Kidney epithelial cell (primary cell): ENCODE data around the gene LRP11. TPM values are rescaled to one million over a fixed set of nuclear protein-coding genes. Genes with fewer than 3 reads are reported as not detected.
"Not testable (repeated sequence)": the region's sequence is repeated elsewhere in the genome, so short reads cannot be mapped to it uniquely, and the experiment has no call there.

Experiments
- DNase-seq: peaks from one replicate; pipeline ENCODE4 v3.0.0-alpha.2; 2010; ENCODE audit warnings: low read depth
- H3K27me3 ChIP-seq: 2 replicates; pipeline ENCODE4 v1.6.0; 2011; ENCODE audit warnings: low read length; ENCODE audit not compliant: control insufficient read depth, insufficient read depth
- H3K36me3 ChIP-seq: 2 replicates; pipeline ENCODE4 v1.5.1; 2011; ENCODE audit warnings: low read length; ENCODE audit not compliant: control insufficient read depth, insufficient read depth
- H3K4me3 ChIP-seq: 2 replicates; pipeline ENCODE4 v1.5.1; 2011; ENCODE audit warnings: low read depth, mild to moderate bottlenecking, control low read depth, low read length
- total RNA-seq: library from RNA; depleted of rRNA; stranded (reverse); fragments of >200 nt; gene quantifications from 2 replicates; pipeline ENCODE4 v1.2.3, GENCODE V29; 2015
- TF ChIP-seq, protein P1 (sequence below): IDR thresholded peaks from 2 replicates; pipeline ENCODE4 v1.5.1; 2011; ENCODE audit warnings: mild to moderate bottlenecking, moderate library complexity, low read length, control low read depth, inconsistent platforms; ENCODE audit not compliant: insufficient read depth, poor library complexity, severe bottlenecking

LRP11 gene
- total RNA-seq, 1 donor from 2014 or later: 37.9 TPM

DNA sequence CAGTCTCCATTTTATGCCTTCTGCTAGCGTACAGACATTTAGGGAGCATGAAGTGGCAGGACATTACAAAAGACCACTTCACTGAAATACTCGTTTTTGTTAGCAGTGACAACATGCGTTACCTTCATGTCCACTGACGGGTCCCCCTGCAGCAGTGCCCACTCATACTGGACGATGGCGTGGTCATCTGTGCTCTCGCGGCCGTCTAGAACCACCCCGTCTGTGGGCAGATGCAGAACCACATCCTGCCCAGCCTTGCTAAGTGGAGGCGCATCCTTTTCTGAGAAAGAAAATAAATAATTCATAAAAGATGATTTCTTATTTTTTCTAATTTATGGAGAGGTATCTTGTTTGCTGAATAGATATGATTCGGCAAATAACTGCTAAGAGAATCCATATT, 11.3 kb downstream of the LRP11 start:
- no peaks in the 10 kb centered on the region for H3K27me3 ChIP-seq
- H3K36me3 ChIP-seq: peaks cover 1% of the 10 kb centered on the region
- no peak overlapping the region for H3K4me3 ChIP-seq
- TF ChIP-seq, protein P1, sequence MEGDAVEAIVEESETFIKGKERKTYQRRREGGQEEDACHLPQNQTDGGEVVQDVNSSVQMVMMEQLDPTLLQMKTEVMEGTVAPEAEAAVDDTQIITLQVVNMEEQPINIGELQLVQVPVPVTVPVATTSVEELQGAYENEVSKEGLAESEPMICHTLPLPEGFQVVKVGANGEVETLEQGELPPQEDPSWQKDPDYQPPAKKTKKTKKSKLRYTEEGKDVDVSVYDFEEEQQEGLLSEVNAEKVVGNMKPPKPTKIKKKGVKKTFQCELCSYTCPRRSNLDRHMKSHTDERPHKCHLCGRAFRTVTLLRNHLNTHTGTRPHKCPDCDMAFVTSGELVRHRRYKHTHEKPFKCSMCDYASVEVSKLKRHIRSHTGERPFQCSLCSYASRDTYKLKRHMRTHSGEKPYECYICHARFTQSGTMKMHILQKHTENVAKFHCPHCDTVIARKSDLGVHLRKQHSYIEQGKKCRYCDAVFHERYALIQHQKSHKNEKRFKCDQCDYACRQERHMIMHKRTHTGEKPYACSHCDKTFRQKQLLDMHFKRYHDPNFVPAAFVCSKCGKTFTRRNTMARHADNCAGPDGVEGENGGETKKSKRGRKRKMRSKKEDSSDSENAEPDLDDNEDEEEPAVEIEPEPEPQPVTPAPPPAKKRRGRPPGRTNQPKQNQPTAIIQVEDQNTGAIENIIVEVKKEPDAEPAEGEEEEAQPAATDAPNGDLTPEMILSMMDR: no peak
- no peak for DNase-seq

DNA sequence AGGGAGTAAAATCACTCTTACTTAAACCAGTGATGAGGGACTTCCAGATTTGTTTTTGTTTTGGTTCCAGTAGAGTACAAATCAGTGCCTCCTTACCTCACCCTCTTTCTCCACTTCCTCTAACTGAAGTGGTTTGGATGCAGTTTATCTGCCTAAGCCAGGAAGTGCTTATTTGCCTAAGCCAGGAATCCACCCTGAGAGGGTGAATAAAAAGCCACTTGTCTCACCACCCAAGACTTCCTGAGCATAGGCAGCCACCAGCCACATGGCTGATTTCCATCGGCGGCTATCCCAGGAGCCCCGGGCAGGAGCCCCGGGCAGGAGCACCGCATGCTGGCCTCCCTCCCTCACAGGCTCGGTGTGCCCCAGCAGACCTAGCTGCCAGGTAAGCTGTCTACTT, 12.0 kb downstream of the LRP11 start:
- TF ChIP-seq, protein P1: no peak
- H3K36me3 ChIP-seq: peaks cover 1% of the 10 kb centered on the region
- no peak for DNase-seq
- no peaks in the 10 kb centered on the region for H3K27me3 ChIP-seq
- H3K4me3 ChIP-seq: no peak overlapping the region

DNA sequence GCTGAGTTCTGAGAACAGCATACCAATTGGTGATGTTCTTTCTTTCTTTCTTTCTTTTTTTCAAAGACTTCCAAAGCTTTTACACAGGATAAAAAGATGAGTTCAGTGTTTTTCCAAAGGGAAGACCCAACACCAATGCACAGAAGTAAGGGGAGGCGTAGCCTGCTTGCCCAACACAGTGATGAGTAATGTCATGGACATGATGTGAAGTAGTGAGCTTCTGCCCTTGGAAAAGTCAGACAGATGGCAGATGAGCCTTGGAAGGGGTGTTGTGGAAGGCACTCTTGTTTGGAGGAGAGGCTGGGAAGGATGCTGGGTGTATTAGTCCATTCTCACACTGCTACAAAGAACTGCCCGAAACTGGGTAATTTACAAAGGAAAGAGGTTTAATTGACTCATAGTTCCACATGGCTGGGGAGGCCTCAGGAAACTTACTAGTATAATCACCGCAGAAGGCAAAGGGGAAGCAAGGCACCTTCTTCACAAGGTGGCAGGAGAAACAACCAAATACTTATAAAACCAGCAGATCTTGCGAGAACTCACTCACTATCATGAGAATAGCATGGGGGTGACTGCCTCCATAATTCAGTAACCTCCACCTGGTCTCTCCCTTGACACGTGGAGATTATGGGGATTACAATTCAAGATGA, 12.6 kb downstream of the LRP11 start:
- Histone ChIP-seq H3K4me3 (no peak overlapping the region), H3K36me3 (peaks cover 1% of the 10 kb centered on the region), H3K27me3 (no peaks in the 10 kb centered on the region)
- no peak for DNase-seq
- TF ChIP-seq, protein P1: no peak

DNA sequence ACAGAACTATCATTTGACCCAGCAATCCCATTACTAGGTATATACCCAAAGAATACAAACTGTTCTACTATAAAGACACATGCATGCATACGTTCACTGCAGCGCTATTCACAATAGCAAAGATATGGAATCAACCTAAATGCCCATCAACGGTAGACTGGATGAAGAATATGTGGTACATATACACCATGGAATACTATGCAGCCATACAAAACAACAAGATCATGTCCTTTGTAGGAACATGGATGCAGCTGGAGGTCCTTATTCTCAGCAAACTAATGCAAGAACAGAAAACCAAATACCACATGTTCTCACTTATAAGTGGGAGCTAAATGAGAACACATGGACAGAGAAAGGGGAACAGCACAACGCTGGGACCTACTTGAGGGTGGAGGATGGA, 15.8 kb downstream of the LRP11 start:
- not testable (repeated sequence) for H3K36me3 ChIP-seq, DNase-seq, H3K4me3 ChIP-seq, H3K27me3 ChIP-seq

DNA sequence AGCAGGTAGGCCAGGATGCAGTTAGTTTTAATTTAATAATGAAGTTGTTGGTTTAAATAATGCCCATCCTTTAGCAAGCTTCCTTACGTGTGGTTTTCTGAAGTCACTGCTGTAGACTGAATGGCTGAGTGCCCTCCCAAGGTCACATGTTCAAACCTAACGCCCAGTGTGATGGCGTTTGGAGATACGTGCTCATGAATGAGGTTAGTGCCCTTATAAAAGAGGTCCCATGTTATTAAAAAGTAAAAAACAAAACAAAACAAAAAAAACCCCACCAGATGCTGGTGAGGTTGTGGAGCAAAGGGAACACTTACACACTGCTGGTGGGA, 16.3 kb downstream of the LRP11 start:
- H3K36me3 ChIP-seq: peaks cover 1% of the 10 kb centered on the region
- no peaks in the 10 kb centered on the region for H3K27me3 ChIP-seq
- TF ChIP-seq, protein P1: no peak
- H3K4me3 ChIP-seq: no peak overlapping the region
- no peak for DNase-seq

DNA sequence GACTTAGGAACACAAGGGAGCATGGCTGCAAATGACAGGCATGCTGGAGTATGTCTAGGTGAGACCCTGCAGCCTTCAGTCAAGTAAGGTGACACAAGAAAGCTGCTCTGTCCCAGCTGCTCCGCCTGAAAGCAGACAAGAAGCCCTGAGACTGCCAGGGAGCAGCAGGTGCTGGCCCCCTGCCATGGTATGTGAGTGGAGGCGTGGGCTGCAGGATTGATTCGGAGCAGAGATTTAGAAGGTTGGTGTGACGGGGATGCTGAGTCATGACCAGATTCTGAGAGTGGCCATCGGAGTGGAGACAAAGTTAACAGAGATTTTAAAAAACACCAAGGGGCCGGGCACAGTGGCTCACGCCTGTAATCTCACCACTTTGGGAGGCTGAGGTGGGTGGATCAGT, 17.8 kb downstream of the LRP11 start:
- no peak for DNase-seq
- TF ChIP-seq, protein P1: no peak
- Histone ChIP-seq H3K36me3 (peaks cover 1% of the 10 kb centered on the region), H3K27me3 (no peaks in the 10 kb centered on the region), H3K4me3 (no peak overlapping the region)
